ENCODE measurements around the gene OSCP1.

Gene OSCP1

GRCh38 chr1:36455386-36455785 is 5.1 kb upstream of the OSCP1 start:
- Histone ChIP-seq H3K27ac (ENCODE audit: low read depth, low read length, poor library complexity, severe bottlenecking) (no peak overlapping the region), H3K27me3 (ENCODE audit: insufficient read depth, low read length) (no peaks in the 10 kb centered on the region), H3K9me2 (ENCODE audit: low read depth, low read length) (no peaks in the 10 kb centered on the region), H2AFZ (ENCODE audit: low read length) (no peak overlapping the region), H3F3A (ENCODE audit: insufficient read depth, low read length) (no peaks in the 10 kb centered on the region), H4K20me1 (ENCODE audit: insufficient read depth, low read length) (no peaks in the 10 kb centered on the region), H3K4me3 (ENCODE audit: low read depth, low read length, poor library complexity, severe bottlenecking) (no peak overlapping the region), H3K36me3 (ENCODE audit: insufficient read depth, low read length) (peaks cover 58% of the 10 kb centered on the region), H3K4me1 (ENCODE audit: insufficient read depth, low read length, severe bottlenecking) (peaks cover 8% of the 10 kb centered on the region), H3K9ac (ENCODE audit: low read length) (no peak overlapping the region), H3K79me2 (ENCODE audit: insufficient read depth, low read length) (no peaks in the 10 kb centered on the region), H3K9me3 (ENCODE audit: low read length) (no peaks in the 10 kb centered on the region), H3K4me2 (ENCODE audit: low read length) (no peak overlapping the region)
- TF ChIP-seq CTCF (IDR thresholded peaks at IDR 0.05; ENCODE audit: low read length) (no peak), EZH2 (IDR thresholded peaks at IDR 0.05; ENCODE audit: borderline replicate concordance, low read length) (no peak)

- no peaks in the 10 kb centered on the region for H3F3A ChIP-seq (ENCODE audit: insufficient read depth, low read length)
- no peaks in the 10 kb centered on the region for H3K27me3 ChIP-seq (ENCODE audit: insufficient read depth, low read length)
- H2AFZ ChIP-seq (ENCODE audit: low read length) = no peak overlapping the region
- H3K4me1 ChIP-seq (ENCODE audit: insufficient read depth, low read length, severe bottlenecking) = peaks cover 13% of the 10 kb centered on the region
- H4K20me1 ChIP-seq (ENCODE audit: insufficient read depth, low read length) = no peaks in the 10 kb centered on the region
- peaks cover 45% of the 10 kb centered on the region for H3K36me3 ChIP-seq (ENCODE audit: insufficient read depth, low read length)
- H3K4me3 ChIP-seq (ENCODE audit: low read depth, low read length, poor library complexity, severe bottlenecking) = no peak overlapping the region
- no peaks in the 10 kb centered on the region for H3K9me2 ChIP-seq (ENCODE audit: low read depth, low read length)
- H3K79me2 ChIP-seq (ENCODE audit: insufficient read depth, low read length) = no peaks in the 10 kb centered on the region
- no peak overlapping the region for H3K27ac ChIP-seq (ENCODE audit: low read depth, low read length, poor library complexity, severe bottlenecking)
- H3K9ac ChIP-seq (ENCODE audit: low read length) = no peak overlapping the region
- TF ChIP-seq EZH2 (IDR thresholded peaks at IDR 0.05; ENCODE audit: borderline replicate concordance, low read length) (no peak), CTCF (IDR thresholded peaks at IDR 0.05; ENCODE audit: low read length) (no peak)
- H3K9me3 ChIP-seq (ENCODE audit: low read length) = no peaks in the 10 kb centered on the region
- no peak overlapping the region for H3K4me2 ChIP-seq (ENCODE audit: low read length)
These were observed 3.5 kb upstream of the OSCP1 start for GRCh38 chr1:36453600-36454388.

GRCh38 chr1:36453051-36453450 is 2.8 kb upstream of the OSCP1 start:
- H3K36me3 ChIP-seq (ENCODE audit: insufficient read depth, low read length) = peaks cover 38% of the 10 kb centered on the region
- H3K4me3 ChIP-seq (ENCODE audit: low read depth, low read length, poor library complexity, severe bottlenecking) = no peak overlapping the region
- H4K20me1 ChIP-seq (ENCODE audit: insufficient read depth, low read length) = no peaks in the 10 kb centered on the region
- peaks cover 13% of the 10 kb centered on the region for H3K4me1 ChIP-seq (ENCODE audit: insufficient read depth, low read length, severe bottlenecking)
- H3K9me2 ChIP-seq (ENCODE audit: low read depth, low read length) = no peaks in the 10 kb centered on the region
- H3K79me2 ChIP-seq (ENCODE audit: insufficient read depth, low read length) = no peaks in the 10 kb centered on the region
- H3K27ac ChIP-seq (ENCODE audit: low read depth, low read length, poor library complexity, severe bottlenecking) = no peak overlapping the region
- no peak overlapping the region for H2AFZ ChIP-seq (ENCODE audit: low read length)
- H3K9me3 ChIP-seq (ENCODE audit: low read length) = no peaks in the 10 kb centered on the region
- peaks cover 3% of the 10 kb centered on the region; the same call in 1 of the 2 replicates for H3K27me3 ChIP-seq (ENCODE audit: insufficient read depth, low read length)
- no peaks in the 10 kb centered on the region for H3F3A ChIP-seq (ENCODE audit: insufficient read depth, low read length)
- TF ChIP-seq CTCF (IDR thresholded peaks at IDR 0.05; ENCODE audit: low read length) (no peak), EZH2 (IDR thresholded peaks at IDR 0.05; ENCODE audit: borderline replicate concordance, low read length) (no peak)
- H3K4me2 ChIP-seq (ENCODE audit: low read length) = no peak overlapping the region
- no peak overlapping the region for H3K9ac ChIP-seq (ENCODE audit: low read length)
